Osteocyte (in vitro differentiated cells): ENCODE results near the gene PEX10. TPM values are rescaled to one million over a fixed set of nuclear protein-coding genes. Genes with fewer than 3 reads are reported as not detected.

Experiments
- DNase-seq: peaks from one replicate; pipeline ENCODE4 v3.0.0; 2021; ENCODE audit warnings: mixed read lengths; ENCODE audit not compliant: unreplicated experiment; ENCODE audit errors: extremely low spot score
- H3K27ac Mint-ChIP-seq: one replicate; pipeline ENCODE4 v1.8.0; 2021; ENCODE audit warnings: mild to moderate bottlenecking, mixed read lengths; ENCODE audit not compliant: unreplicated experiment
- H3K27me3 Mint-ChIP-seq: one replicate; pipeline ENCODE4 v1.8.0; 2021; ENCODE audit warnings: mixed read lengths; ENCODE audit not compliant: unreplicated experiment
- H3K36me3 Mint-ChIP-seq: one replicate; pipeline ENCODE4 v1.8.0; 2021; ENCODE audit warnings: mixed read lengths; ENCODE audit not compliant: unreplicated experiment
- H3K4me1 Mint-ChIP-seq: one replicate; pipeline ENCODE4 v1.8.0; 2021; ENCODE audit warnings: mixed read lengths; ENCODE audit not compliant: unreplicated experiment
- H3K4me3 Mint-ChIP-seq: one replicate; pipeline ENCODE4 v1.8.0; 2021; ENCODE audit warnings: mild to moderate bottlenecking, moderate library complexity, mixed read lengths; ENCODE audit not compliant: unreplicated experiment
- H3K9me3 Mint-ChIP-seq: one replicate; pipeline ENCODE4 v1.8.0; 2021; ENCODE audit warnings: mixed read lengths; ENCODE audit not compliant: unreplicated experiment
- CTCF ChIP-seq: fragments of 200-600 bp; sonication (generic); IDR thresholded peaks from 2 replicates; pipeline ENCODE4 v1.5.0; 2021; ENCODE audit warnings: antibody characterized with exemption, mild to moderate bottlenecking, moderate library complexity
- total RNA-seq: library from RNA; stranded (reverse); gene quantifications from 2 replicates; pipeline ENCODE4 v1.2.1, GENCODE V29; 2021

PEX10 gene
- total RNA-seq, 1 donor from 2014 or later = 25.6 TPM

GRCh38 chr1:2431518-2431917, 19.2 kb upstream of the PEX10 start:
- Mint-ChIP-seq H3K4me3 (no peak overlapping the region), H3K36me3 (no peaks in the 10 kb centered on the region), H3K27me3 (peaks cover 6% of the 10 kb centered on the region), H3K4me1 (no peaks in the 10 kb centered on the region), H3K27ac (no peak overlapping the region), H3K9me3 (no peaks in the 10 kb centered on the region)
- TF ChIP-seq CTCF = no peak
- no peak for DNase-seq

GRCh38 chr1:2431103-2431502, 18.7 kb upstream of the PEX10 start:
- Mint-ChIP-seq H3K4me1 (no peaks in the 10 kb centered on the region), H3K36me3 (no peaks in the 10 kb centered on the region), H3K9me3 (no peaks in the 10 kb centered on the region), H3K27ac (no peak overlapping the region), H3K27me3 (peaks cover 6% of the 10 kb centered on the region), H3K4me3 (no peak overlapping the region)
- no peak for DNase-seq
- no peak for TF ChIP-seq CTCF

- Mint-ChIP-seq H3K27ac (no peak overlapping the region), H3K9me3 (no peaks in the 10 kb centered on the region), H3K4me3 (no peak overlapping the region), H3K36me3 (no peaks in the 10 kb centered on the region), H3K4me1 (no peaks in the 10 kb centered on the region), H3K27me3 (peaks cover 6% of the 10 kb centered on the region)
- no peak for DNase-seq
- no peak for TF ChIP-seq CTCF
Observed at GRCh38 chr1:2430592-2430973, 18.2 kb upstream of the PEX10 start.

DNA sequence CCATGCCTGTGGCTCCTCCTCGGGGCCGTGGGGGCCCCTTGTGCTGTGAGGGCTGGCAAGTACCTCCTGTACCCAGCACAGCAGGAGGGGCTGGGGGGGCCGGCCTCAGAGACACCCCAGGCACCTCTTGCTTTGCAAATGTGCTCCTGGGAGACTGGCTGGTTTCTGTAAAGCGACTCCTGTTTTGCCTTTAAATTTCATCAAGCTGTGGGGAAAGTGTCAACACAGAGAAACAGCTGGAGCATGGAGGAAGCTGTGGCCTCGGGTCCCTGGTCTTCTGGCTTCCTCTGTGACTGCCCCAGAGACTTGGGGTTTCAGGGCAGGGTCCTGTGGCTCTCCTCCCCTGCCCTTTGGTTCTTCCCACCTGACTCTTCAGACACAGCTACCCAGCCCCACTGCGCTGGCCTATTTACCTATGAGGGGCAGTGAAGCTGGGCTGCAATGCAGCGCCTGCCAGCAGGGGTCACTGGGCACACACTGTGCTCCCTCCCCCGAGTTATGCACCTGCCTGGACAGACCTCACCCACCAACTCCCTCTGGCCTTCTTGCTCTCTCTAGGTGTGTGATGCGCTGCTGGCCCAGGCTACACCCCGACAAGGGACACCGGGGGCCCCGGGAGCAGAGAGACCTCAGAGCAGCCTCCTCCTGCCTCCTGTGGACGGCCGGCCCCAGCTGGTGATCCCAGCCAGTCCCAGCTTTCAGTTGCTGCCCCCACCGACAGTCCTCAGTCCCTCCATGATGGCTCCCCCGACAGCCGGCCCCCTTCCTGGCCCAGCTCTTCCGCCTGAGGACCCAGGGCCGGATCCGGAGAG, 17.6 kb upstream of the PEX10 start:
- Mint-ChIP-seq H3K36me3 (no peaks in the 10 kb centered on the region), H3K9me3 (no peaks in the 10 kb centered on the region), H3K4me3 (no peak overlapping the region), H3K27me3 (peaks cover 6% of the 10 kb centered on the region), H3K27ac (no peak overlapping the region), H3K4me1 (no peaks in the 10 kb centered on the region)
- DNase-seq = no peak
- peak; percentile 34 for TF ChIP-seq CTCF

GRCh38 chr1:2428490-2428889, 16.1 kb upstream of the PEX10 start:
- Mint-ChIP-seq H3K9me3 (no peaks in the 10 kb centered on the region), H3K4me3 (no peak overlapping the region), H3K4me1 (no peaks in the 10 kb centered on the region), H3K27ac (no peak overlapping the region), H3K27me3 (peaks cover 2% of the 10 kb centered on the region), H3K36me3 (no peaks in the 10 kb centered on the region)
- TF ChIP-seq CTCF = no peak
- DNase-seq = no peak
